Measurements from ENCODE around the gene PIGW. TPM values are rescaled to one million over a fixed set of nuclear protein-coding genes. Genes with fewer than 3 reads are reported as not detected.

PIGW gene
- total and polyA plus RNA-seq, 2 of the 8 experiments (the other 6 are each of a cell fraction or from before 2014, with no cell fraction given), result 12.1 to 28.9 TPM

GRCh38 chr17:36506249-36506826 is 28.4 kb upstream of the PIGW start:
- Histone ChIP-seq H3K23ac (ENCODE audit: insufficient read length) (no peak overlapping the region), H3K79me1 (ENCODE audit: low read depth, low read length) (no peaks in the 10 kb centered on the region), H2AFZ (ENCODE audit: low read length) (no peak overlapping the region), H3K56ac (replicated peaks; ENCODE audit: insufficient read length, low read depth, low read length) (no peak overlapping the region), H3K4me3 (ENCODE audit: extremely low read depth in 1 of 4, insufficient read depth in 2 of 4, low read depth in 3 of 4, low read length in 4 of 4) (no peak overlapping the region), H3K79me2 (ENCODE audit: control insufficient read depth in 1 of 2, insufficient read depth in 2 of 2, low read length in 2 of 2) (no peaks in the 10 kb centered on the region), H4K91ac (replicated peaks; ENCODE audit: insufficient read length, low read length) (no peak overlapping the region), H2AK5ac (ENCODE audit: low read depth, low read length) (no peak overlapping the region), H4K5ac (ENCODE audit: insufficient read length, low read depth, low read length) (no peak overlapping the region), H3K18ac (ENCODE audit: extremely low read depth, low read length) (no peak overlapping the region), H4K8ac (ENCODE audit: extremely low read depth, insufficient read depth, low read length) (no peak overlapping the region), H3K4me2 (ENCODE audit: insufficient read depth in 1 of 2, low read depth in 2 of 2, low read length in 2 of 2) (no peak overlapping the region), H3K14ac (ENCODE audit: insufficient read length) (no peak overlapping the region), H3K27me3 (replicated peaks in 1 of 4; ENCODE audit: control insufficient read depth in 3 of 4, extremely low read depth in 1 of 4, insufficient read depth in 3 of 4, low read length in 3 of 4) (no peaks in the 10 kb centered on the region), H3K23me2 (ENCODE audit: low read depth, low read length) (0 out of 2 replicates have a peak, but pooled peaks cover 3% of the 10 kb centered on the region), H4K20me1 (replicated peaks in 1 of 2; ENCODE audit: control insufficient read depth in 1 of 2, insufficient read depth in 2 of 2, low read length in 2 of 2) (peaks cover 5% of the 10 kb centered on the region in 2 experiments), H3K9me3 (ENCODE audit: insufficient read depth in 2 of 2, low read depth in 1 of 2, low read length in 1 of 2) (no peaks in the 10 kb centered on the region), H3K4me1 (replicated peaks in 1 of 4; ENCODE audit: control insufficient read depth in 3 of 4, insufficient read depth in 4 of 4, low read length in 3 of 4) (no peaks in the 10 kb centered on the region), H3K9ac (replicated peaks in 1 of 4; ENCODE audit: extremely low read depth in 1 of 4, low read depth in 3 of 4, low read length in 3 of 4) (no peak overlapping the region; a peak in 1 of 7 replicates), H2BK12ac (ENCODE audit: low read depth, low read length) (no peak overlapping the region), H2BK5ac (ENCODE audit: low read depth, low read length) (no peak overlapping the region), H3K36me3 (ENCODE audit: control insufficient read depth in 2 of 4, insufficient read depth in 4 of 4, low read length in 3 of 4) (peaks cover 46 to 94% (median 90%) of the 10 kb centered on the region in 4 experiments; a peak in 7 of 8 replicates), H3K27ac (ENCODE audit: low read depth, low read length) (no peak overlapping the region), H2BK20ac (ENCODE audit: low read length) (no peak overlapping the region), H3K4ac (replicated peaks; ENCODE audit: insufficient read length, low read depth, low read length) (no peak overlapping the region), H2BK15ac (ENCODE audit: low read length) (no peak overlapping the region), H2BK120ac (replicated peaks; ENCODE audit: low read depth, low read length) (no peak overlapping the region)
- ChIA-PET POLR2A (ENCODE audit: partially characterized antibody) (interaction anchor here (0.8 to 13.9 kb wide), 9 partner anchors 10 to 94 kb away, joined by 3 to 205 read pairs (median 5); partner anchors contain the start of genes MYO19, PIGW and ZNHIT3), CTCF (ENCODE audit: partially characterized antibody) (interaction anchor here (1.3 kb wide), 1 partner anchor 20 kb away, joined by 3 read pairs; no protein-coding TSS in a partner anchor)
- no peak for TF ChIP-seq RXRA (IDR thresholded peaks at IDR 0.05; ENCODE audit: insufficient read depth, low read depth, low read length)
- no peak for TF ChIP-seq CHD1 (IDR thresholded peaks at IDR 0.05; ENCODE audit: low read depth, low read length)
- TF ChIP-seq POLR2A (IDR thresholded peaks at IDR 0.05; ENCODE audit: control extremely low read depth in 1 of 2, low read depth in 2 of 2, low read length in 2 of 2), result no peak
- DNase-seq (ENCODE audit: low read depth in 1 of 2, low spot score in 2 of 2), result no peak
- 86% methylated on average over 6 of the region's 6 CpGs; no CpG with 5 or more reads in 1 of the 2 experiments for WGBS, 2 experiments (ENCODE audit: extremely low coverage in 1 of 2, insufficient coverage in 1 of 2, insufficient read length in 1 of 2, insufficient replicate concordance in 2 of 2, low coverage in 1 of 2, low lambda C conversion rate in 2 of 2, missing lambda C conversion rate in 1 of 2)
- no peak for FAIRE-seq

All from H1 (cell line).